CD4-positive, alpha-beta memory T cell (primary cell): ENCODE results near the gene SMCO1. TPM values are rescaled to one million over a fixed set of nuclear protein-coding genes. Genes with fewer than 3 reads are reported as not detected.

ENCODE experiments used
- CTCF ChIA-PET: fragments of 350-600 bp; sonication (Branson Sonifier 250); formaldehyde crosslinking; loops from one replicate; lab custom pipeline; 2021; ENCODE audit warnings: inconsistent platforms; ENCODE audit not compliant: partially characterized antibody; lab: Charles Lee
- POLR2A ChIA-PET: fragments of 350-600 bp; sonication (Branson Sonifier 250); formaldehyde crosslinking; loops from one replicate; lab custom pipeline; 2021; ENCODE audit not compliant: partially characterized antibody; lab: Charles Lee
- DNase-seq, 5 donors: peaks; one replicate each; pipeline versions ENCODE4 v3.0.0 to v3.0.0-alpha.2; 2020 to 2022; ENCODE audit warnings: mixed read lengths in 1 of 5
- H3K27ac ChIP-seq: one replicate; pipeline ENCODE4 v1.7.0; 2013; ENCODE audit warnings: low read depth, low read length
- H3K27me3 ChIP-seq: 2 replicates; pipeline ENCODE4 v1.7.0; 2013; ENCODE audit warnings: mild to moderate bottlenecking, low read length, moderate library complexity; ENCODE audit not compliant: insufficient read depth
- H3K36me3 ChIP-seq: 2 replicates; pipeline ENCODE4 v1.7.0; 2013; ENCODE audit warnings: mild to moderate bottlenecking, low read length, moderate library complexity; ENCODE audit not compliant: insufficient read depth
- H3K4me1 ChIP-seq: 2 replicates; pipeline ENCODE4 v1.7.0; 2013; ENCODE audit warnings: mild to moderate bottlenecking, low read length, moderate library complexity; ENCODE audit not compliant: insufficient read depth
- H3K4me3 ChIP-seq, 2 donors: one replicate each; pipeline ENCODE4 v1.7.0; 2013; ENCODE audit warnings: low read length in 2 of 2, mild to moderate bottlenecking in 1 of 2
- H3K9me3 ChIP-seq, 2 donors: one replicate each; pipeline ENCODE4 v1.7.0; 2013; ENCODE audit warnings: low read length in 2 of 2, control low read depth in 1 of 2; ENCODE audit not compliant: control insufficient read depth in 1 of 2
- H3K27ac Mint-ChIP-seq, 7 donors: one replicate each; pipeline ENCODE4 v1.8.0; 2020 to 2021; ENCODE audit warnings: mixed read lengths in 7 of 7, mild to moderate bottlenecking in 6 of 7, inconsistent platforms in 3 of 7, moderate library complexity in 3 of 7
- H3K27me3 Mint-ChIP-seq, 2 donors: one replicate each; pipeline ENCODE4 v1.8.0; 2020 to 2021; ENCODE audit warnings: mixed read lengths in 2 of 2
- H3K36me3 Mint-ChIP-seq, 2 donors: one replicate each; pipeline ENCODE4 v1.8.0; 2020 to 2021; ENCODE audit warnings: mixed read lengths in 2 of 2, inconsistent platforms in 1 of 2, mild to moderate bottlenecking in 1 of 2
- H3K4me1 Mint-ChIP-seq, 4 donors: one replicate each; pipeline ENCODE4 v1.8.0; 2020 to 2021; ENCODE audit warnings: mixed read lengths in 4 of 4, mild to moderate bottlenecking in 1 of 4
- H3K4me3 Mint-ChIP-seq, 8 donors: one replicate each; pipeline ENCODE4 v1.8.0; 2020 to 2021; ENCODE audit warnings: mixed read lengths in 8 of 8, mild to moderate bottlenecking in 7 of 8, moderate library complexity in 6 of 8, inconsistent platforms in 3 of 8
- H3K9me3 Mint-ChIP-seq, 8 donors: one replicate each; pipeline ENCODE4 v1.8.0; 2020 to 2021; ENCODE audit warnings: mixed read lengths in 8 of 8, mild to moderate bottlenecking in 5 of 8, inconsistent platforms in 3 of 8, moderate library complexity in 1 of 8
- intact Hi-C: fragments of 100-400 bp; cut with micrococcal nuclease; formaldehyde crosslinking; loops from one replicate; pipeline ENCODE4 v1.15.1; 2023
- polyA plus RNA-seq, 2 donors: library from polyadenylated mRNA; unstranded; fragments of 300-500 nt; fragmentation: Illumina TruSeq; gene quantifications; one replicate each; pipeline ENCODE4 v1.2.3, GENCODE V29; 2021
- total RNA-seq, 2 experiments: library from RNA; stranded (reverse); gene quantifications; one replicate each; pipeline ENCODE4 v1.2.3, GENCODE V29; 2021

The SMCO1 gene
- total and polyA plus RNA-seq, 4 experiments from 2014 or later, result not detected

GRCh38 chr3:196544491-196544992, 29.4 kb upstream of the SMCO1 start:
- H3K4me1 Mint-ChIP-seq, result no peaks in the 10 kb centered on the region
- no peaks in the 10 kb centered on the region for H3K27me3 Mint-ChIP-seq
- DNase-seq, result no peak
- no peak overlapping the region for H3K4me3 ChIP-seq
- H3K27me3 ChIP-seq, result no peaks in the 10 kb centered on the region
- POLR2A ChIA-PET, result no interaction called here
- no peaks in the 10 kb centered on the region for H3K4me1 ChIP-seq
- H3K36me3 ChIP-seq, result no peaks in the 10 kb centered on the region
- peaks cover 0 to 12% (median 5%) of the 10 kb centered on the region in 8 donors for H3K9me3 Mint-ChIP-seq
- H3K27ac Mint-ChIP-seq, result peak overlapping the region in 1 of 7 donors; percentile 29
- no peak overlapping the region for H3K27ac ChIP-seq
- H3K9me3 ChIP-seq, result no peaks in the 10 kb centered on the region
- H3K4me3 Mint-ChIP-seq, result no peak overlapping the region
- H3K36me3 Mint-ChIP-seq, result peaks cover 0 to 4% of the 10 kb centered on the region in 2 donors
- CTCF ChIA-PET, result interaction anchor here (1.1 to 1.3 kb wide), 2 partner anchors 16 to 25 kb away, joined by 3 read pairs; no protein-coding TSS in a partner anchor
- intact Hi-C loops, result no loop called here

GRCh38 chr3:196541684-196542445, 26.7 kb upstream of the SMCO1 start:
- Mint-ChIP-seq H3K4me3 (no peak overlapping the region), H3K36me3 (no peaks in the 10 kb centered on the region), H3K27ac (no peak overlapping the region), H3K27me3 (no peaks in the 10 kb centered on the region), H3K4me1 (peaks cover 0 to 2% (median under 1%) of the 10 kb centered on the region in 4 donors), H3K9me3 (no peaks in the 10 kb centered on the region)
- H3K27ac ChIP-seq, result no peak overlapping the region
- intact Hi-C loops, result no loop called here
- H3K4me1 ChIP-seq, result no peaks in the 10 kb centered on the region
- H3K4me3 ChIP-seq, result no peak overlapping the region
- H3K36me3 ChIP-seq, result no peaks in the 10 kb centered on the region
- CTCF ChIA-PET, result interaction anchor here (0.7 to 1.4 kb wide), 7 partner anchors 12 to 143 kb away, joined by 3 to 4 read pairs (median 3); partner anchors contain the start of genes FBXO45 and WDR53
- POLR2A ChIA-PET, result interaction anchor here (0.9 kb wide), 1 partner anchor 27 kb away, joined by 4 read pairs; no protein-coding TSS in a partner anchor
- no peaks in the 10 kb centered on the region for H3K27me3 ChIP-seq
- DNase-seq, result no peak
- no peaks in the 10 kb centered on the region for H3K9me3 ChIP-seq

- Histone ChIP-seq H3K36me3 (no peaks in the 10 kb centered on the region), H3K27me3 (no peaks in the 10 kb centered on the region), H3K4me3 (no peak overlapping the region), H3K9me3 (no peaks in the 10 kb centered on the region), H3K4me1 (no peaks in the 10 kb centered on the region), H3K27ac (no peak overlapping the region)
- peaks cover 0 to 2% of the 10 kb centered on the region in 2 donors for H3K27me3 Mint-ChIP-seq
- CTCF ChIA-PET, result interaction anchor here (0.6 to 4.5 kb wide), 16 partner anchors 14 to 283 kb away, joined by 3 to 17 read pairs (median 4); partner anchors contain the start of genes FBXO45 and WDR53
- peak; percentile 40 to 62 (median 49) for DNase-seq
- H3K36me3 Mint-ChIP-seq, result no peaks in the 10 kb centered on the region
- peaks cover 0 to 3% (median 1%) of the 10 kb centered on the region in 4 donors for H3K4me1 Mint-ChIP-seq
- POLR2A ChIA-PET, result interaction anchor here (1.0 kb wide), 1 partner anchor 72 kb away, joined by 4 read pairs; no protein-coding TSS in a partner anchor
- H3K4me3 Mint-ChIP-seq, result no peak overlapping the region
- H3K9me3 Mint-ChIP-seq, result no peaks in the 10 kb centered on the region
- H3K27ac Mint-ChIP-seq, result peak overlapping the region in 1 of 7 donors; percentile 19
- intact Hi-C loops, result loop anchor here (1.0 to 5.0 kb wide), 6 partner anchors 27 to 431 kb away; partner anchors contain the start of genes FBXO45, PIGZ and WDR53
Observed at GRCh38 chr3:196537319-196537984, 22.3 kb upstream of the SMCO1 start.

- Mint-ChIP-seq H3K27me3 (peaks cover 0 to 4% of the 10 kb centered on the region in 2 donors), H3K36me3 (no peaks in the 10 kb centered on the region), H3K9me3 (peaks cover 0 to 4% (median 0%) of the 10 kb centered on the region in 8 donors), H3K4me3 (no peak overlapping the region), H3K27ac (no peak overlapping the region), H3K4me1 (peaks cover 0 to 4% (median 4%) of the 10 kb centered on the region in 4 donors)
- ChIA-PET CTCF (no interaction called here), POLR2A (no interaction called here)
- no peaks in the 10 kb centered on the region for H3K4me1 ChIP-seq
- H3K27ac ChIP-seq, result no peak overlapping the region
- H3K27me3 ChIP-seq, result no peaks in the 10 kb centered on the region
- no peak for DNase-seq
- H3K9me3 ChIP-seq, result no peaks in the 10 kb centered on the region
- H3K4me3 ChIP-seq, result no peak overlapping the region
- intact Hi-C loops, result no loop called here
- H3K36me3 ChIP-seq, result no peaks in the 10 kb centered on the region
Observed at GRCh38 chr3:196533260-196533681, 18.1 kb upstream of the SMCO1 start.

GRCh38 chr3:196531418-196531817, 16.3 kb upstream of the SMCO1 start:
- Mint-ChIP-seq H3K36me3 (no peaks in the 10 kb centered on the region), H3K9me3 (peaks cover 0 to 4% (median 0%) of the 10 kb centered on the region in 8 donors), H3K4me1 (peaks cover 0 to 7% (median 5%) of the 10 kb centered on the region in 4 donors), H3K27me3 (peaks cover 0 to 5% of the 10 kb centered on the region in 2 donors), H3K4me3 (no peak overlapping the region), H3K27ac (peak overlapping the region in 1 of 7 donors; percentile 52)
- CTCF ChIA-PET, result interaction anchor here (1.4 to 1.6 kb wide), 2 partner anchors 10 to 78 kb away, joined by 3 to 10 read pairs; no protein-coding TSS in a partner anchor
- Histone ChIP-seq H3K27ac (no peak overlapping the region), H3K4me3 (no peak overlapping the region), H3K4me1 (no peaks in the 10 kb centered on the region), H3K27me3 (no peaks in the 10 kb centered on the region), H3K9me3 (no peaks in the 10 kb centered on the region), H3K36me3 (no peaks in the 10 kb centered on the region)
- intact Hi-C loops, result no loop called here
- POLR2A ChIA-PET, result no interaction called here
- DNase-seq, result no peak

GRCh38 chr3:196528639-196529233, 13.6 kb upstream of the SMCO1 start:
- H3K4me3 Mint-ChIP-seq, result peak overlapping the region; percentile 42 to 84 (median 70)
- ChIA-PET POLR2A (interaction anchor here (0.7 to 2.1 kb wide), 12 partner anchors 15 to 414 kb away, joined by 3 to 29 read pairs (median 4); partner anchors contain the start of genes CEP19, DYNLT2B, FBXO45 and NCBP2), CTCF (interaction anchor here (0.6 to 1.9 kb wide), 47 partner anchors 8 to 293 kb away, joined by 3 to 15 read pairs (median 4); partner anchors contain the start of genes FBXO45 and WDR53)
- intact Hi-C loops, result loop anchor here (1.0 to 2.0 kb wide), 3 partner anchors 25 to 156 kb away; partner anchors contain the start of genes FBXO45, RNF168 and WDR53
- H3K9me3 Mint-ChIP-seq, result peaks cover 0 to 4% (median 0%) of the 10 kb centered on the region in 8 donors
- Histone ChIP-seq H3K27ac (no peak overlapping the region), H3K9me3 (no peaks in the 10 kb centered on the region), H3K4me1 (no peaks in the 10 kb centered on the region), H3K4me3 (peak overlapping the region; percentile 47 to 60), H3K27me3 (no peaks in the 10 kb centered on the region), H3K36me3 (no peaks in the 10 kb centered on the region)
- H3K27ac Mint-ChIP-seq, result peak overlapping the region in 5 of 7 donors; percentile 23 to 85 (median 46)
- H3K27me3 Mint-ChIP-seq, result peaks cover 0 to 5% of the 10 kb centered on the region in 2 donors
- no peaks in the 10 kb centered on the region for H3K36me3 Mint-ChIP-seq
- peaks cover 0 to 5% (median 5%) of the 10 kb centered on the region in 4 donors for H3K4me1 Mint-ChIP-seq
- peak; percentile 59 to 78 (median 66) for DNase-seq
